Activated CD8-positive, alpha-beta T cell treated with anti-CD3 and anti-CD28 coated beads for 36 hours (primary cell): Measurements from ENCODE around the gene PTPRG. TPM values are rescaled to one million over a fixed set of nuclear protein-coding genes. Genes with fewer than 3 reads are reported as not detected.

ENCODE experiments used
- ATAC-seq: fragments of 200-7000 bp; cut with Tn5 transposase; one replicate; pipeline ENCODE4 v1.10.0; 2021; ENCODE audit warnings: mild to moderate bottlenecking, moderate library complexity
- CTCF ChIA-PET: fragments of 350-600 bp; sonication (Branson Sonifier 250); formaldehyde crosslinking; loops from one replicate; lab custom pipeline; 2021; ENCODE audit warnings: antibody characterized with exemption; lab: Charles Lee
- POLR2A ChIA-PET: fragments of 350-600 bp; sonication (Branson Sonifier 250); formaldehyde crosslinking; loops from one replicate; lab custom pipeline; 2021; ENCODE audit warnings: antibody characterized with exemption; lab: Charles Lee
- DNase-seq: peaks from one replicate; pipeline ENCODE4 v3.0.0-alpha.2; 2020
- H3K27ac Mint-ChIP-seq: one replicate; pipeline ENCODE4 v1.8.0; 2021; ENCODE audit warnings: mild to moderate bottlenecking, mixed read lengths
- H3K27me3 Mint-ChIP-seq: one replicate; pipeline ENCODE4 v1.8.0; 2021; ENCODE audit warnings: mixed read lengths
- H3K36me3 Mint-ChIP-seq: one replicate; pipeline ENCODE4 v1.8.0; 2021; ENCODE audit warnings: low read depth, mixed read lengths
- H3K4me1 Mint-ChIP-seq: one replicate; pipeline ENCODE4 v1.8.0; 2021; ENCODE audit warnings: low read depth, mixed read lengths
- H3K4me3 Mint-ChIP-seq: one replicate; pipeline ENCODE4 v1.8.0; 2021; ENCODE audit warnings: mild to moderate bottlenecking, moderate library complexity, mixed read lengths
- H3K9me3 Mint-ChIP-seq: one replicate; pipeline ENCODE4 v1.8.0; 2021; ENCODE audit warnings: mixed read lengths
- intact Hi-C: fragments of 100-400 bp; cut with micrococcal nuclease; formaldehyde crosslinking; loops from one replicate; pipeline ENCODE4 v1.10.0; 2022
- total RNA-seq, 2 experiments: library from RNA; stranded (reverse); gene quantifications; one replicate each; pipeline ENCODE4 v1.2.3, GENCODE V29; 2021
- TF ChIP-seq, protein P1 (sequence below): fragments of 200-600 bp; IDR thresholded peaks from one replicate; pipeline ENCODE4 v1.8.0; 2022; ENCODE audit warnings: antibody characterized with exemption, mild to moderate bottlenecking

PTPRG gene
- total RNA-seq, 2 experiments from 2014 or later: not detected

DNA sequence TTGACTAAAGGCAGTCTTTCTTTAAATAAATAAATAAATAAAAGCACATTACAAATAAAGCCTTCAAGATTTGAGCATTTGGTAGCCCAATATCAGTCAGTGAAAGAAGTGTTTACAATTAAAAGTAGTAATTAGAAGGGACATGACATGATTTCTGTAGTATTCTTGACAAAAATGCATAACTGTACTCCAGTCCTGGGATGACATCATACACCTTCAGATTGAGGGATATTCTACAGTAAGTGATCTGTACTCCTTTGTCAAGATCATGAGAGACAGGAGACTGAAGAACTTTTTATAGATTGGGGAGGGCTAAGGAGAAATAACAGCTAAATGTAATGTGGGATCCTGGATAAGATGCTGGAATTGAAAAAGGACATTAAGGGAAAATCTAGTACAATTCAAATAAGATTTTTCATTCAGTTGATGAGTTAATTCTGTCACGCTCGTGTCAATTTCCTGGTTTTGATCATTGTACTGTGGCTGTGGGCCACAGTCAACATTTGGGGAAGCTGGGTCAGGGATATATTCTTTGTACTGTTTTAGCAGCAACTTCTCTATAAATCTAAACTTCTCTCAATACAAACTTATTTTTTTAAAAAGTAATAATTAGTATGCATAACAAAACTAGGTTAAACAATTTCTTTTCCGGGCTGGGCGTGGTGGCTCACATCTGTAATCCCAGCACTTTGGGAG is 314.8 kb downstream of the PTPRG start:
- CTCF ChIA-PET: no interaction called here
- no peaks in the 10 kb centered on the region for H3K36me3 Mint-ChIP-seq
- DNase-seq (no peak), ATAC-seq (no peak)
- H3K4me1 Mint-ChIP-seq: no peaks in the 10 kb centered on the region
- TF ChIP-seq, protein P1, sequence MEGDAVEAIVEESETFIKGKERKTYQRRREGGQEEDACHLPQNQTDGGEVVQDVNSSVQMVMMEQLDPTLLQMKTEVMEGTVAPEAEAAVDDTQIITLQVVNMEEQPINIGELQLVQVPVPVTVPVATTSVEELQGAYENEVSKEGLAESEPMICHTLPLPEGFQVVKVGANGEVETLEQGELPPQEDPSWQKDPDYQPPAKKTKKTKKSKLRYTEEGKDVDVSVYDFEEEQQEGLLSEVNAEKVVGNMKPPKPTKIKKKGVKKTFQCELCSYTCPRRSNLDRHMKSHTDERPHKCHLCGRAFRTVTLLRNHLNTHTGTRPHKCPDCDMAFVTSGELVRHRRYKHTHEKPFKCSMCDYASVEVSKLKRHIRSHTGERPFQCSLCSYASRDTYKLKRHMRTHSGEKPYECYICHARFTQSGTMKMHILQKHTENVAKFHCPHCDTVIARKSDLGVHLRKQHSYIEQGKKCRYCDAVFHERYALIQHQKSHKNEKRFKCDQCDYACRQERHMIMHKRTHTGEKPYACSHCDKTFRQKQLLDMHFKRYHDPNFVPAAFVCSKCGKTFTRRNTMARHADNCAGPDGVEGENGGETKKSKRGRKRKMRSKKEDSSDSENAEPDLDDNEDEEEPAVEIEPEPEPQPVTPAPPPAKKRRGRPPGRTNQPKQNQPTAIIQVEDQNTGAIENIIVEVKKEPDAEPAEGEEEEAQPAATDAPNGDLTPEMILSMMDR: no peak
- no peak overlapping the region for H3K4me3 Mint-ChIP-seq
- no peaks in the 10 kb centered on the region for H3K9me3 Mint-ChIP-seq
- POLR2A ChIA-PET: no interaction called here
- H3K27ac Mint-ChIP-seq: no peak overlapping the region
- H3K27me3 Mint-ChIP-seq: peaks cover 2% of the 10 kb centered on the region
- intact Hi-C loops: no loop called here

DNA sequence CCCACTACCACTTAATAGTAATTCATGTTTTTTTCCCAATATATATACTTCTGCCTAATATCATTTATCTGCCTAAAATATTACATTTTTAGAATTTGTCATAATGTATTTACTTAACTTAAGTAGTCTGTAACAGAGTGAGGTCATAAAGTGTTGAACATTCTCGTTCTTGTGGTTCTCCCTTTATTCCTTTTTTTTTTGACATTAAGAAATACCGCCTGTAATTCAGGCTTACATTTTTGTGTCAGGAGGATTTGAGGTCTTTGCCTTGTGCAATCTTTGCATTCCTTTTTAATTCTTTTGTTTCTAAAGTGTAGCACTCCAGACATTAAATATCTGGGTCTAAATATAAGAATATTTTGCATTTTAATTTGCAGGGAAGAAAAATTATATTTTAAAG is 315.4 kb downstream of the PTPRG start:
- Mint-ChIP-seq H3K4me3 (no peak overlapping the region), H3K27ac (no peak overlapping the region), H3K9me3 (no peaks in the 10 kb centered on the region), H3K4me1 (no peaks in the 10 kb centered on the region), H3K27me3 (peaks cover 2% of the 10 kb centered on the region), H3K36me3 (no peaks in the 10 kb centered on the region)
- intact Hi-C loops: no loop called here
- ATAC-seq (no peak), DNase-seq (no peak)
- ChIA-PET CTCF (no interaction called here), POLR2A (no interaction called here)
- TF ChIP-seq, protein P1: no peak

DNA sequence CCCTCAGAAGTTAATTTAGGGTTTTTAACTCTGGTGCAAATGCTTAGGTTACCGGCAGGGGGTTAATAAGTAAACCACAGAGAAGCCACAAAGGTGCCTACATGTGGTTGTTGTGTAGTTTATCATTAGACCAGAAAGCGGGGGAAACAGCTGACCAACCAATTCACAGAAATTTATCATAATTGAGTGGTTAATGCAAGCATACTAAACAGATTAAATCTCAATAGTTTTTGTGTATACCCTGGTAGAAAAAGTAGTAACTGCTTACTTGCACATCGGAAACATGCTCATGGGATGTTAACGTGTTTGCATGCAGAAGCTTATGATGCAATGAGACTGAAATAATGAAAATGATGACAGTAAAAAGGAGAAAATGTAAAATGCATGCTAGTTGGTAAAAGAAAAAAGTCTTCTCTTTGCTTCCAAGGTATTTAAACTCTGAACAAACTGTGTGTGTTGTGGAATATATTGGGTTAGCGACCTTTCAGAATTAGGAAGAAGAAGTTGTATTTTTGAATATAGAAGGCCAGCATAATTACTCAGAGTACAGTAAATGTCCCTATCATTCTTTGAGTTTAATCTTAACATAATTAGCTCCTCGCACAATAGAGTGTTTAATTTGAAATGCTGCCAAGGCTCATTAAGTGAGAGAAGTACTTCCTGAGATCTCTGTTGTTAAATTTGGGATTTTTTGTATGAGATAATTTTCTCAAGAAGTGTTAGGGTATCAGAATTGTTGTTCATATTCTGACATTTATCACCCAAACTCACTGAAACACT is 316.2 kb downstream of the PTPRG start:
- CTCF ChIA-PET: no interaction called here
- no peak overlapping the region for H3K27ac Mint-ChIP-seq
- no peaks in the 10 kb centered on the region for H3K4me1 Mint-ChIP-seq
- H3K36me3 Mint-ChIP-seq: no peaks in the 10 kb centered on the region
- TF ChIP-seq, protein P1: no peak
- no peak for ATAC-seq
- intact Hi-C loops: no loop called here
- H3K4me3 Mint-ChIP-seq: no peak overlapping the region
- DNase-seq: no peak
- no peaks in the 10 kb centered on the region for H3K9me3 Mint-ChIP-seq
- POLR2A ChIA-PET: no interaction called here
- peaks cover 2% of the 10 kb centered on the region for H3K27me3 Mint-ChIP-seq

DNA sequence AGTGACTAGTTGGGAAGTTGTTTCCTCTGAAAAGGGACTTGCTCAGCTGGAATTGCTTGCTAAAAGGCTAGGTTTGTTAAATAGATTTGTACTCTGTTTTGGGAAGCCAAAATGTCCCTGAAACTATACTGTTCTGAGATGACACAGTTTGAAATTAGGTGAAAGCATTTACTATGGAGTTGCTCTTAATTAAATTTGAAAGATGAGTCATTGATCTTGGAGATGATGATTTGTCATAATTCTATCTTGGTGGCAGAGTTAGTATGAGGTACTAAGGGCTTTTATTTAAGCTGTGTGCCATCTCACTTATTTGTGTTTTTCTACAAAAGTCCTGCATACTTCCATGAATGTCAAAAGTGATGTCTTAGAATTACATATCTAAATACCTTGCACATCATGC is 320.9 kb downstream of the PTPRG start:
- Mint-ChIP-seq H3K27me3 (peaks cover 2% of the 10 kb centered on the region), H3K4me1 (no peaks in the 10 kb centered on the region), H3K27ac (no peak overlapping the region), H3K4me3 (no peak overlapping the region), H3K36me3 (no peaks in the 10 kb centered on the region), H3K9me3 (no peaks in the 10 kb centered on the region)
- CTCF ChIA-PET: no interaction called here
- TF ChIP-seq, protein P1: no peak
- POLR2A ChIA-PET: no interaction called here
- no peak for ATAC-seq
- intact Hi-C loops: no loop called here
- no peak for DNase-seq

DNA sequence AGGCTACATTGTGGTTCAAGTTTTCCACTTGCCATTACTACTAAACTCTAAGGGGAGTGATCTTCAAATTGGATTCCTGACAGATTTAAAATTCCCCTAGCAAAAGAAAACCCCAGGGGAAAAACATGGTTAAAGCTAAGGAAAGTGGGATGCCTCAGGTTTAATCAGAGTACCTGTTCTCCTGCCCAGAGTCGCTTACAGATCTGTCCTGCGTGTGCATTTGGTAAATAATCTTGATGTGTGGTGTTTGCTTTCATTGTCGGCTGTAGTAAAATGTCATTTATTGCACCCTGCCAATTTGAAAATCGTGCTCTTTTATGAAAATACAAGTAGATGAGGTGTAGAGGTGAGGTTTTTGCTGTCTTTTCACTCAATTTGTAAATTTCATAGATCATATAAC is 323.4 kb downstream of the PTPRG start:
- H3K27ac Mint-ChIP-seq: no peak overlapping the region
- no peaks in the 10 kb centered on the region for H3K27me3 Mint-ChIP-seq
- ChIA-PET POLR2A (no interaction called here), CTCF (no interaction called here)
- no peaks in the 10 kb centered on the region for H3K36me3 Mint-ChIP-seq
- TF ChIP-seq, protein P1: no peak
- no peaks in the 10 kb centered on the region for H3K9me3 Mint-ChIP-seq
- H3K4me1 Mint-ChIP-seq: no peaks in the 10 kb centered on the region
- DNase-seq (no peak), ATAC-seq (no peak)
- intact Hi-C loops: no loop called here
- H3K4me3 Mint-ChIP-seq: no peak overlapping the region
